ENCODE results near the gene BAIAP3. TPM values are rescaled to one million over a fixed set of nuclear protein-coding genes. Genes with fewer than 3 reads are reported as not detected.

BAIAP3 gene
- total RNA-seq, 6 experiments from 2014 or later, result 0.11 to 0.28 (median 0.16) TPM

DNA sequence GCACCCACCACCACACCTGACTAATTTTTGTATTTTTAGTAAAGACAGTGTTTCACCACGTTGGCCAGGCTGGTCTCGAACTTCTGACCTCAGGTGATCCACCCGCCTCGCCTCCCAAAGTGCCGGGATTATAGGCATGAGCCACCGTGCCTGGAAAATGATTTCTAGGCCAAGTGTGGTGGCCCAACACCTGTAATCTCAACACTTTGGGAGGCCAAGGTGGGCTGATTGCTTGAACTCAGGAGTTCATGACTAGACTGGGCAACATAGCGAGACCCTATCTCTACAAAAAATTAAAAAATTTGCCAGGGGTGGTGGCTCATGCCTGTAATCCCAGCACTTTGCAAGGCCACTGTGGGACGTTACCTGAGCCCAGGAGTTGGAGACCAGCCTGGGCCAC, 11.0 kb upstream of the BAIAP3 start:
- Mint-ChIP-seq H3K4me3 (no peak overlapping the region), H3K27me3 (ENCODE audit: insufficient read depth) (peaks cover 1% of the 10 kb centered on the region), H3K36me3 (ENCODE audit: low read depth) (peaks cover 18% of the 10 kb centered on the region)

DNA sequence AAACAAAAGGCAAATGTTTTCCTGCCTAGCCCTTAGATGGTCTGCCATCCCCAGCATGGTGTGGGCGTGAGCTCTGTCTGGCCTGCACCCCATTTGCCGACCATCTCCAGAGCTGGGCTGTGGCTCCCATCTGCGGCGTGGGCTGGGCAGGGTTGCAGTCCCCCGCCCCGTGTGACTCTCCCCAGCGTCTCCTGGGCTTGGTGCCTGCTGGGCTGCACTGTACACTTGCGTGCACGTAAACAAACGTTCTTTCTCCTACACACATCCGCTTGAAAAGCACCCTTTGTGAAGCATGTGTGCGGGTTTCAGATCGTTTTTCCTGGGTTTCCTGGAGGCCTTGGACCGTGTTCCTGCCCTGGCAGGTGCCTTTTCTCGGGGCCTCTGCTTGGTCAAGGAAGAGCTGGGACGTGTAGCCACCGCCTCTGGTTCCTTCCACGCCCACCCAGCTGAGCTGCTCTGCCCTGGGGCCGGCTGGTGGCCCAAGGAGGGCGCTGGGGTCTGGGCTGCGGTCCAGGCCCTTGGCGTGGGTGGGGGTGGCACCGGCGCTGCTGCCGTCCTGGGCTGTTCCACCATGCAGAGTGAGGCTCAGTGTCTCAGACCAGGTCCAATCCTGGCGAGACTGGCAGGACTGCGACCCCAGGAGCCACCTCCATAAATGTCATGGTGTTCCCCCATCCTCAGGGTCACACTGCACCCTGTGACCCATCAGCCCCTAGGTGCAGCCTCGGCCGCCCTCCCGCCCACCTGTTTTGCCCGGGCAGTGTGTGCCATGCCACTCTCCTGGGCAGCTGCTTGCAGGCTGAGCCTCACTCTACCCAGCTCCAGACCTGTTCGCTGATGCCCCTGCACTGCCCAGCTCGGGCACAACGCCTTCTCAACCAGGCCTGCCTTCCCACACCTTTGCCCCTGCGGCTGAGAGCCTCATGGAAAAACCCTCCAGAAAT, 9.9 kb upstream of the BAIAP3 start:
- Mint-ChIP-seq H3K36me3 (ENCODE audit: low read depth) (peaks cover 10% of the 10 kb centered on the region), H3K4me1 (ENCODE audit: low read depth) (no peaks in the 10 kb centered on the region), H3K4me3 (no peak overlapping the region), H3K27ac (no peak overlapping the region), H3K27me3 (ENCODE audit: insufficient read depth) (peaks cover 1% of the 10 kb centered on the region), H3K9me3 (no peaks in the 10 kb centered on the region)
- no peak for DNase-seq
- TF ChIP-seq, protein P1, sequence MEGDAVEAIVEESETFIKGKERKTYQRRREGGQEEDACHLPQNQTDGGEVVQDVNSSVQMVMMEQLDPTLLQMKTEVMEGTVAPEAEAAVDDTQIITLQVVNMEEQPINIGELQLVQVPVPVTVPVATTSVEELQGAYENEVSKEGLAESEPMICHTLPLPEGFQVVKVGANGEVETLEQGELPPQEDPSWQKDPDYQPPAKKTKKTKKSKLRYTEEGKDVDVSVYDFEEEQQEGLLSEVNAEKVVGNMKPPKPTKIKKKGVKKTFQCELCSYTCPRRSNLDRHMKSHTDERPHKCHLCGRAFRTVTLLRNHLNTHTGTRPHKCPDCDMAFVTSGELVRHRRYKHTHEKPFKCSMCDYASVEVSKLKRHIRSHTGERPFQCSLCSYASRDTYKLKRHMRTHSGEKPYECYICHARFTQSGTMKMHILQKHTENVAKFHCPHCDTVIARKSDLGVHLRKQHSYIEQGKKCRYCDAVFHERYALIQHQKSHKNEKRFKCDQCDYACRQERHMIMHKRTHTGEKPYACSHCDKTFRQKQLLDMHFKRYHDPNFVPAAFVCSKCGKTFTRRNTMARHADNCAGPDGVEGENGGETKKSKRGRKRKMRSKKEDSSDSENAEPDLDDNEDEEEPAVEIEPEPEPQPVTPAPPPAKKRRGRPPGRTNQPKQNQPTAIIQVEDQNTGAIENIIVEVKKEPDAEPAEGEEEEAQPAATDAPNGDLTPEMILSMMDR (IDR thresholded peaks at IDR 0.05), result no peak

More for the DNA sequence above, 11.0 kb upstream of the BAIAP3 start:
- no peaks in the 10 kb centered on the region for H3K4me1 Mint-ChIP-seq (ENCODE audit: low read depth)
- no peak for DNase-seq
- no peak overlapping the region for H3K27ac Mint-ChIP-seq
- H3K9me3 Mint-ChIP-seq, result no peaks in the 10 kb centered on the region
- TF ChIP-seq, protein P1 (IDR thresholded peaks at IDR 0.05), result no peak

DNA sequence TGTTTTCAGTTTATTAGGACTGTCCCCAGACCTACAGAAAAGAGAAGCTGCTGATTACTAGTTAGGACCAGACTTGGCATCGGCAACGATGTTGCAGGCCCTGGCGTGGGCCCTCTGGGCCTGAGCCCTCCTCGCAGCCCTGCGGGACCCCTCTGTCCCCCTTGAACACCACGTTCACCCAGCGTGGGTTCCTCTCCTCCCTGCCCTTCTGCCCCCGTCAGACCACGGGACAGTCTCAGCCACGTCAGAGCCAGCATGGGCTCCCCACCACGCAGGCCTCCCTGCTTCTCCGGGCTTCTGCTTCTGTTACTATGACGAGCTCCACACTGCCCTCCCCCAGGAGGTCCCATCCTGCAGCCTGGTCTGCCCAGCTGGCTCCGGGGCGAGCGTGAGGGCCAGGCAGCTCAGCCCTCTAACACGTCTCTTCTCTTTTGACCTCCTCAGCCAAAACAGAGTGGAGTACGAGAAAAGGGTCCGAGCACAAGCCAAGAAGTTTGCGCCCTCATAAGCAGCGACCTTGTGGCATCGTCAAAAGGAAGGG, 9.1 kb upstream of the BAIAP3 start:
- Mint-ChIP-seq H3K4me1 (ENCODE audit: low read depth) (no peaks in the 10 kb centered on the region), H3K4me3 (no peak overlapping the region)

DNA sequence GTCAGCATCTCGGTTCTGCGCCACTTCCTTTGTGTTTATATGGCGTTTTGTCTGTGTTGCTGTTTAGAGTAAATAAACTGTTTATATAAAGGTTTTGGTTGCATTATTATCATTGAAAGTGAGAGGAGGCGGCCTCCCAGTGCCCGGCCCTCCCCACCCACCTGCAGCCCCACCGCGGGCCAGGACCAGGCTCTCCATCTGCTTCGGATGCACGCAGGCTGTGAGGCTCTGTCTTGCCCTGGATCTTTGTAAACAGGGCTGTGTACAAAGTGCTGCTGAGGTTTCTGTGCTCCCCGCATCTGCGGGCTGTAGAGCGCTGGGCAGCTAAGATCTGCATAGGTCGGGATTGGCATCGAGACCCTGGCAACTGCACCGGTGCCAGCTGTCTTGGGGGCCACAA, 8.2 kb upstream of the BAIAP3 start:
- Mint-ChIP-seq H3K4me1 (ENCODE audit: low read depth) (no peaks in the 10 kb centered on the region), H3K36me3 (ENCODE audit: low read depth) (peaks cover under 1% of the 10 kb centered on the region; the same call in 1 of the 2 replicates), H3K27me3 (ENCODE audit: insufficient read depth) (peaks cover 1% of the 10 kb centered on the region; the same call in 1 of the 2 replicates), H3K4me3 (no peak overlapping the region), H3K9me3 (no peaks in the 10 kb centered on the region), H3K27ac (no peak overlapping the region)
- TF ChIP-seq, protein P1 (IDR thresholded peaks at IDR 0.05), result no peak
- no peak for DNase-seq

More for the DNA sequence above, 9.1 kb upstream of the BAIAP3 start:
- DNase-seq, result no peak
- TF ChIP-seq, protein P1 (IDR thresholded peaks at IDR 0.05), result no peak
- H3K9me3 Mint-ChIP-seq, result no peaks in the 10 kb centered on the region
- H3K27me3 Mint-ChIP-seq (ENCODE audit: insufficient read depth), result peaks cover 1% of the 10 kb centered on the region; the same call in 1 of the 2 replicates
- no peak overlapping the region for H3K27ac Mint-ChIP-seq
- peaks cover 7% of the 10 kb centered on the region; the same call in 1 of the 2 replicates for H3K36me3 Mint-ChIP-seq (ENCODE audit: low read depth)

DNA sequence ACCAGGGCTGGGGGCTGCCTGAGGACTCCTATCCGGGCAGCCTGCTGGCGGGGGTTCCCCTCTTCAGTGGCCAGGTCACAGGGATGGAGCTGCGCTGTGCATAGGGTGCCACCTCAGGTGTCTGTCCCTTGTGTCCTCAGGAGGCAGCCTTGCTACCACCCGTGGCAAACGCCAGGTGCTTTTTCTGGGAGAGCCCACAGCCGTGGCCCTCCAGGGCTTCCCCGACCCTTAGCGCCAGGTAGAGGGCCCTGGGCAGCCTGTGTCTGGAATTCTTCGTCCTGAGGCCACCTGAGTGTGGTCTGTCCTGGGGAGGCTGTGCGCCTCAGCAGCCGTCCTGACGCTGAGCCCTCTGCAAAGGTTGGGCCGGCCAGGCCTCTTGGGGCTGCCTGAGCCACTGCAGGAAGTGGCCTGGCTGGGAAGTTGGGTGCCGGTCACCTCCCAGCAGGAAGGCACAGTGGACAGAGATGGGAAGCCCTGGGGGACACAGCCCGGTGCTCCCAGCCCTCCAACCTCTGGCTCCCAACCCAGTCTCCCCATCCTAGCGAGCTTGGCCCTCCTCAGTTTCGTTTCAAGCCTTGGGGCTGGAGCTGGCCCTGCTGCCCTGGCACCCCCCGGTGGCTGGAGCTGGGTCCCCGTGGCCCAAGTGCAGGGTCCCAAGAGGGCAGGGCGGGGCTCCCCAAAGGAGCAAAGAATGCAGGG, 7.6 kb upstream of the BAIAP3 start:
- Mint-ChIP-seq H3K27ac (no peak overlapping the region), H3K27me3 (ENCODE audit: insufficient read depth) (peaks cover 1% of the 10 kb centered on the region; the same call in 1 of the 2 replicates), H3K4me3 (no peak overlapping the region), H3K4me1 (ENCODE audit: low read depth) (no peaks in the 10 kb centered on the region), H3K9me3 (no peaks in the 10 kb centered on the region), H3K36me3 (ENCODE audit: low read depth) (no peaks in the 10 kb centered on the region)
- TF ChIP-seq, protein P1 (IDR thresholded peaks at IDR 0.05), result no peak
- DNase-seq, result no peak

Data from HFFc6 (cell line).